ENCODE measurements around the gene SCN9A. TPM values are rescaled to one million over a fixed set of nuclear protein-coding genes. Genes with fewer than 3 reads are reported as not detected.

The SCN9A gene
- total RNA-seq, 1 donor from 2014 or later, result 5.5 TPM

DNA sequence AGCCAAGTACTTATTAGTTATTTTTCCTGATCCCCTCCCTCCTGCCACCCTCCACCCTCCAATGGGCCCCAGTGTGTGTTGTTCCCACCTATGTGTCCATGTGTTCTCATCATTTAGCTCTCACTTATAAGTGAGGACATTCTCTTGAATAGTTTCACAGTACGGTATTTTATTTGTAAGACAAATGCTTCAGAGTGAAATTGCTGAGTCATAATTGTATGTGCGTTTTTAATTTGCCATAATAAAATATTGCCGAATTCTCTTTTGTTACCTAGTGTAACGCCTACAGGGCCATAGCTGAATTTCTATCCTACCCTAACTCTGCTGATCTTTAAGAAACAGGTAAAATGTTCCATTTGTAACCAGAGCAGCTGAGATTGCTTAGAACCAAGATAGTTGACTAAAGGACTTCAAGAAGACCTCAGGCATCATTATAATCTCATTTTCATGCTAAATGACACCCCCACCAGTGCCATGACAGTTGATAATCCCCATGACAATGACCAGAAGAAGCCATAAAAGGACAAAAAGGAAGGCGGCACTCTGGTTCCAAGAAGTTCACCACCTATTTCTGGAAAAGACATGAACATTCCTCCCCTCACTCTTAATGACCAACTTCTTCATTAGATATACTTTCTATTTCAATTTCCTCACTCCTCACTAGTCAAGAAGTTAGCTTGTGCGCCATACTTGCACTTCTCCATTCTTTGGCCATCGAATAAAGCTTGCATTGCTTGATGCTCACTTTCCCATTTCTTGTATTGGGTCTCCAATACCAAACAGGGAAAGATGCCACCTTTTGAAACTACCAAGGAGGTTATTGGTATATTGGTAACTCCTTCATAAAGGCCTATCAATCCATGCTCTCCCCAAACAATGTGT, 18.4 kb downstream of the SCN9A start:
- Histone ChIP-seq H3K4me3 (no peak overlapping the region), H3K4me1 (no peaks in the 10 kb centered on the region), H3K27ac (no peak overlapping the region), H3K9me3 (no peaks in the 10 kb centered on the region), H3K36me3 (no peaks in the 10 kb centered on the region), H3K27me3 (no peaks in the 10 kb centered on the region)
- DNase-seq (ENCODE audit: low spot score in 2 of 2), result no peak
- no peak for TF ChIP-seq CTCF (IDR thresholded peaks at IDR 0.05)
- intact Hi-C loops (cut with DNase I), result no loop called here

- no peak for DNase-seq (ENCODE audit: low spot score in 2 of 2)
- Histone ChIP-seq H3K36me3 (no peaks in the 10 kb centered on the region), H3K27ac (no peak overlapping the region), H3K9me3 (no peaks in the 10 kb centered on the region), H3K4me3 (no peak overlapping the region), H3K27me3 (no peaks in the 10 kb centered on the region), H3K4me1 (no peaks in the 10 kb centered on the region)
- no peak for TF ChIP-seq CTCF (IDR thresholded peaks at IDR 0.05)
- intact Hi-C loops (cut with DNase I), result no loop called here
These were observed 24.4 kb downstream of the SCN9A start for GRCh38 chr2:166351319-166351718.

- no peak for DNase-seq (ENCODE audit: low spot score in 2 of 2)
- Histone ChIP-seq H3K4me3 (no peak overlapping the region), H3K9me3 (no peaks in the 10 kb centered on the region), H3K36me3 (no peaks in the 10 kb centered on the region), H3K27me3 (no peaks in the 10 kb centered on the region), H3K4me1 (no peaks in the 10 kb centered on the region), H3K27ac (no peak overlapping the region)
- no peak for TF ChIP-seq CTCF (IDR thresholded peaks at IDR 0.05)
- intact Hi-C loops (cut with DNase I), result no loop called here
These were observed 25.2 kb downstream of the SCN9A start for GRCh38 chr2:166350525-166350924.

DNA sequence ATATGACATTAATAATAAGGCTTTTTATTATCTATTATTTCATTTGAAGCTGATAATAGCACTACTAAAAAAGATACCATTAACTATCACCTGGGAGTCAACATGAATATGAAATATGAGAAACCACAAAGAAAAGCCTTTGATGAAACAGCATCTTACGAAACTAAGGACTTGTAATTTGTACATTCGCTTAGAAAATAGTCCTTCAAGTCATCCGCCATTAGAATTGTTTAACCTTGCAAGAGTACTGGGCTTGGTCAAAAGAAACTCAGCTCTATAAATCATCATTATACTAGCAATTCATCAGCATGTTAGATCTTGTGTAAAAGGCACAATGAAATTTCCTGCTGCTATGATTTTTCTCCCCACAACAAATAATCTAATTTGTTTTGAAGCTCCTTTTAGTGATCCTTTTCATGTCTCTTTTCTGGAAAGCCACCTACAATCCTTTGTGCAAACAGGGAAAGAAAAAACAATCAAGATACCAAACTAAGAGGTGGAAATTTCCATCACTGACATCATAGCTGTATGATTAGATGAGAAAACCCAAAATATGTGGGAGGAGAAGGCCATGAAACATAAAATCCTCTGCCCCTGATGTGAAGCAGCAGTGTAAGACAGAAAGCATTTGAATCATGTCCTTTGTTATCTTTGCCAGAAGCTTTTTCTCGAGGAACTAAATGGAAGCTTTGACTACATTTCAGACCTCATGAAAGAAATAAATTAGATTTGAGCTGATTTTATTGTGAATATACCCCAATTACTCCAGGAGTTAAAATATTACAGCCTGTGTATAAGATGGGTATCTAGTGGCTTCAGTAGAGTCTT, 31.2 kb downstream of the SCN9A start:
- Histone ChIP-seq H3K27me3 (no peaks in the 10 kb centered on the region), H3K27ac (no peak overlapping the region), H3K9me3 (no peaks in the 10 kb centered on the region), H3K36me3 (no peaks in the 10 kb centered on the region), H3K4me3 (no peak overlapping the region), H3K4me1 (no peaks in the 10 kb centered on the region)
- no peak for TF ChIP-seq CTCF (IDR thresholded peaks at IDR 0.05)
- intact Hi-C loops (cut with DNase I), result no loop called here
- no peak for DNase-seq (ENCODE audit: low spot score in 2 of 2)

DNA sequence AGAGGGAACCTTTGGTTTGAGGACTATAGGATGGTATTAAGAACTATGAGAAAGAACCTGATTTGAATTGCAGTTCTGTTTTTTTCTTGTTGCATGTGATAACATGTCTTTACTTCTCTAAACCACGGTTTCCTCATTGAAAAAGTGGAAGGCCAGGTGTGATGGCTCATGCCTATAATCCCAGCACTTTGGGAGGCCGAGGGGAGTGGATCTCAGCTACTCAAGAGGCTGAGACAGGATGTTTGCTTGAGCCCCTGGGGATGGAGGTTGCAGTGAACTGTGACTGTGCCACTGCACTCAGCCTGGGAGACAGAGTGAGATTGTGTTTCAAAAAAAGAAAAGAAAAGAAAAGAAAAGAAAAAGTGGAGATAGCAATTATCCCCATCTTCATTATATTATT, 32.3 kb downstream of the SCN9A start:
- Histone ChIP-seq H3K27me3 (no peaks in the 10 kb centered on the region), H3K9me3 (no peaks in the 10 kb centered on the region), H3K4me1 (no peaks in the 10 kb centered on the region), H3K4me3 (no peak overlapping the region), H3K27ac (no peak overlapping the region), H3K36me3 (no peaks in the 10 kb centered on the region)
- DNase-seq (ENCODE audit: low spot score in 2 of 2), result no peak
- TF ChIP-seq CTCF (IDR thresholded peaks at IDR 0.05), result no peak
- intact Hi-C loops (cut with DNase I), result no loop called here

Data from ascending aorta (tissue), 2 donors.